AG08395 (cell line): ENCODE measurements around the gene CBR1.

Source experiments
- DNase-seq: peaks from one replicate; pipeline ENCODE4 v3.0.0; 2012; ENCODE audit warnings: mixed read lengths, low spot score

The CBR1 gene

DNA sequence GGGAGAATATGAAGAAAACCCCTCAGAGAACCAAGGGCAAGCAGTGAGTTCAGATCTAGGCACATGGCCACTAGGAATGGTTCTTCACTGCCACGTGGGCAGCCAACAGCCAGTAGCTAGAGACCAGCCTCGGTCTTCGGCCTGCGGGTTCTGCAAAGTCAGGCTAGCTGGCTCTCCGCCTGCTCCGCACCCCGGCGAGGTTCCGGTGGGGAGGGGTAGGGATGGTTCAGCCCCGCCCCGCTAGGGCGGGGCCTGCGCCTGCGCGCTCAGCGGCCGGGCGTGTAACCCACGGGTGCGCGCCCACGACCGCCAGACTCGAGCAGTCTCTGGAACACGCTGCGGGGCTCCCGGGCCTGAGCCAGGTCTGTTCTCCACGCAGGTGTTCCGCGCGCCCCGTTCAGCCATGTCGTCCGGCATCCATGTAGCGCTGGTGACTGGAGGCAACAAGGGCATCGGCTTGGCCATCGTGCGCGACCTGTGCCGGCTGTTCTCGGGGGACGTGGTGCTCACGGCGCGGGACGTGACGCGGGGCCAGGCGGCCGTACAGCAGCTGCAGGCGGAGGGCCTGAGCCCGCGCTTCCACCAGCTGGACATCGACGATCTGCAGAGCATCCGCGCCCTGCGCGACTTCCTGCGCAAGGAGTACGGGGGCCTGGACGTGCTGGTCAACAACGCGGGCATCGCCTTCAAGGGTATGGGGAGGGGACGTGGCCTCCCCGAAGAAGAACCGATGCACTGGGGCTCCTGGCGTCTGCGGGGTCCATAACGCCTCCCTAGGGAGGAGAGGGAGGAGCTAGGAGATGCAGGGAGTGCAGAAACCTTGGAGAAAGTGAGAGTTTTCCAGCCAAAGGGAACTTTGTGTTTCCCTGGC lies at the start of gene CBR1:
TSS of gene CBR1 (plus strand) at position 312 of the 871 bp plus-strand sequence. CDS start at position 404, 92 bp downstream.
- DNase-seq = peak; percentile 95

DNA sequence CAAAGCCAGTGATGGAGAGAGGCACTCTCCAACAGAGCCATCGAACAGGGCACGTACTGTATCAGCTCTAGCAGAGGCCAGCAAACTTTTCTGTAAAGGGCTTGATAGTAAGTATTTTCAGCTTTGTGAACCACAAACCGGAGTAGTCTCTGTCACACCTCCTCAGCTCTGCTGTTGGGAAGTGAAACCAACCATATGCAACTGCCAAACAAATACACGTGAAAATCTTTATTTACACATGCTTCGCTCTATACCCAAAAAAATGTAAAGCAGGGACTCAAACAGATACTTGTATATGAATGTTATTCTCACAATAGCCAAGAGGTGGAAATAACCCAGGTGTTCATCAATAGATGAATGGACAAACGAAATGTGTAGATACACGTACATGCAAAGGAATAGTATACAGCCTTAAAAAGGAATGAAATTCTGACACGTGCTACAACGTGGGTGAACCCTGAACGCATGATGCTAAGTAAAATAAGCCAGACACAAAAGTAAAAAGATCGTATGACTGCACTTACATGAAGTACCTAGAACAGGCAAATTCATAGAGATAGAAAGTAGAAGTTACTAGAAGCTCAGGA lies 48.5 kb upstream of the CBR1 start:
- DNase-seq = no peak

GRCh38 chr21:36022427-36023091 lies 47.3 kb upstream of the CBR1 start:
- DNase-seq = no peak

GRCh38 chr21:36023092-36023480 lies 46.7 kb upstream of the CBR1 start:
- no peak for DNase-seq

DNA sequence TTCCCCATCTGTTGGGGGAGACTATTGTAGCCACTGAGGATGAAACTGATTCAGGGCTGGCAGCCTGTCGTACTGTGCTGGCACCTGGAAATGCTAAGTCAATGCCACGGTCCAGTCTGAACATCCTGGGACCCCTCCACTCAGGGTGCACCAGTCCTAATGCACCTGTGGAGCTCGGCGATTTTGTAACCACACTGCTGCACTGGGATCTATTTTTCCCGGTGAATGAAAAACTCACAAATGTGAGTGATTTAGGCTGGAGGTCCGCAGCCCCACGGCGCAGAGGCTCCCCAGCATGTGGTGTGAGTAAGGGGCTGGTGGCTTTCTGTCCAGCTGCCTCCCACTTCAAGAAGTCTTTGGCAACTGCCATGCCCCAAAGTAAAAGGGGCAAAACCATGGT lies 45.0 kb upstream of the CBR1 start:
- DNase-seq = no peak

DNA sequence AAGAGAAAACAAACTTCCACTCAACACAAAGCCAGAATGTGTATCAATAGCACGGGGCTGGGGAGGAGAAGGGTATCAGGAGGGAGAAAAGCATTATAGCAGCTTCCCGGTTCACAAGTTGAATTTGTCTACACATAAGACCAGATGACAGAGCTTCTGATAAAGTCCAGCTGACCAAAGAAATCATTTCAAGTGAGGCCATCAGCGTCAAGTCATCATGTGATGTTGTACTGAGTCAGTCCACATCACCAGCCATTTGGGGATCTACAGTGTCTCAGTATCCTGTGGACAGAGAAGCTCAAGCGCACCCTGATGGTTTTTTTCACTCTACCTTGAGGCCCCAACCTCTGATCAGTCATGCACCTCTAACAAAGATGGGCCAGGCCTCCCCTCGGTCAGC lies 42.5 kb upstream of the CBR1 start:
- DNase-seq = peak; percentile 34

- DNase-seq = peak; percentile 90
Observed at GRCh38 chr21:36028127-36029069, 41.4 kb upstream of the CBR1 start.

GRCh38 chr21:36029309-36029708 lies 40.5 kb upstream of the CBR1 start:
- DNase-seq = no peak

GRCh38 chr21:36030581-36031189 lies 39.1 kb upstream of the CBR1 start:
- DNase-seq = no peak

- DNase-seq = no peak
Observed at GRCh38 chr21:36032647-36033406, 37.0 kb upstream of the CBR1 start.

DNA sequence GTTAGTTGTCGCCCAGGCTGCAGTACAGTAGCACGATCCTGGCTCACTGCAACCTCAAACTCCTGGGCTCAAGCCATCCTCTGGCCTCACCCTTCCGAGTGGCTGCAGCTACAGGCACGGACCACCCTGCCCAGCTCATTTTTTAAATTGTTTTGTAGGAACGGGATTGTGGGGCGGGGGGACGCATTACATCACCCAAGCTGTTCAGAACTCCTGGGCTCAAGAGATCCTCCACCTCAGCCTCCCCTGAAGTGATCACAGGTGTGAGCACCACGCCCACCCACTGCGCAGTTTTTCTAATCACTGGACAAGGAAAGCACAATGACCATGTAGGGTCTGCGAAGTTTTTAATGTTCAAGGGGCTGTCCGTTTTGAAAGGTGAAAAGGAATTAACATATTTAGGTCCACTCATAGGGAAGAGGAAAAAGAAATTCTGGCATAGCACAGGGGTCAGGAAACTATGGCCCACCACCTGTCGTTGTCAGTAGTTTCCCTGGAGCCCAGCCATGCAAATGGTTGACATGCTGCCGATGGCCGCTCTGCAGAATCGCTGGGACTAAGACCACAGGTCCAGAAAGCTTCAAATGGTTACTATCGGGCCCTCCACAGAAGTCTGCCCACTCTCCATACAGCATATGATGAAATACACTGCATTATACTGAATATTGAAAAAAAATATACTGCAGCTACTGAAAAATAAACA lies 35.5 kb upstream of the CBR1 start:
- no peak for DNase-seq

- DNase-seq = no peak
Observed at GRCh38 chr21:36035381-36035791, 34.4 kb upstream of the CBR1 start.

GRCh38 chr21:36038701-36039497 lies 30.9 kb upstream of the CBR1 start:
- no peak for DNase-seq

- no peak for DNase-seq
Observed at GRCh38 chr21:36039861-36040260, 30.0 kb upstream of the CBR1 start.

DNA sequence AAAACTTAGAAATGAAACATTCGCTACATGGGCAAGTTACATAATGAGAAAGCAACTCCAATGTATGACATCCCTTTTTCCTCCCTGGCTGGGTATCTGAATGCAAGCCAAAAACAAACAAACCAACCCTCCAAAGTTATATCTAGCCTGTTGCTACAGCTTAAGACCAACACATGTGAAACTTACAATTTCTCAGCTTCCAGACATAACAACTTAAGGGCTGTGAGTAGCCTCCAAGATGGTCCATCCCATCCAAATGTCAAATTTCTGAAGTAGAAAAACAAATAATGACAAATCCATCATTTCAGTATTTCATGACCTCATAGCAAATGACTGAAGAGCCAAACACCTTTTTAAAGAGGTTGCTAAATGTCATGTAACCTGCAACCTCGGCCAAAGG lies 29.4 kb upstream of the CBR1 start:
- DNase-seq = no peak

DNA sequence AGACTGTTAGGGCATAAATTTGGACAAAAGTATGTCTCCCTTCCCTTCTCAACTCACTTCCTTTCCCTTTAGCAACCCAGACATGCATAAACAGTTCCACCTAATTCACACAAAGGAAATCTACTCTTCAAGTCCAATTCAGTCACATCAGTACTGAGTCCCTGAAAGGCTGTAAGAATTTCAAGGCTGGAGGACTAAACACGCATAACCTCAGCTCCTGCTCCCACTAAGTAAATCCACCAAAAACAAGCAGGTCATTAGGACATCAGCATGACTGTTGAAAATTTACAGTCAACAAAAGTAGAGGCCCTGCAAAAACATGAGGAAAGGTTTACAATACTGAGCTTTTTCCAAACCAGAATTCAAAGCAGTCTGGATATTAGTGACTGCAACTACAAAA lies 27.9 kb upstream of the CBR1 start:
- no peak for DNase-seq

DNA sequence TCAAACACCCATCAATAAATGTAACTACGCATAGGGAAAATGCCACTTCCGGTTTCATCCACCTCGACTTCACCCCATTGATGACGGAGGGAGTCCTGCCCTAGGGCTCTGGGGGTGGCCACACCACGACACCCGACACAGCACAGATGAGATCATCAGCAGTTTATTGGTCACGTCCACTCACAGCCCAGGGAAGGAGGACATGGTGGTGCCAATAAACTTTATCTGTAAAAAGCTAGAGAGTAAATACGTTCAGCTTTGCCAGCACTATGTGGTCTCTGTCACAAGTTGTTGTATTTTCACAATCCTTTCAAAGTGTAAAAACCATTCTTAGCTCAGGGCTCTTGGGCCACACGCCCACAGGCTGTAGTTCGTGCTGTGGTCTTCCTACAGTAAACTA lies 25.8 kb upstream of the CBR1 start:
- DNase-seq = no peak

DNA sequence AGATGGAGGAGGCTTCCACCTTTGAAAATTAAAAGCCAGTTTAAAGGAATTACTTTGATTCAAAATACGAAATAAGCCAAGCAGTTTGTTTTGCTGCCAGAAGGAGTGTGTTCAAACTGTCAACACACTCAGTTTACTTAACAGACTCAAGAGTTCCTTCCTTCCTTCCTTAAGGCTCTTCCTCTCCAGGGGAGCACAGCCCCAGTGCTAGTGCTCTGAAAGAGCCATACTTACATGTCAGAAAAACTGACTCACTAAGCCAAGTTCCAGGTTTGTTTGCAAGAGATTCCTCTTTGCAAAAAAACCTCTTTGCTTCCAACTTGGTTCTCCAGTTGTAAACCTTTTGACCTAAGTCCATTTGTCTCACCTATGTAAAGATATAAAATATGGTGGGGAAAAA lies 23.8 kb upstream of the CBR1 start:
- no peak for DNase-seq

- no peak for DNase-seq
Observed at GRCh38 chr21:36047139-36047538, 22.7 kb upstream of the CBR1 start.
